Measurements from ENCODE around the gene COL18A1. TPM values are rescaled to one million over a fixed set of nuclear protein-coding genes. Genes with fewer than 3 reads are reported as not detected.

The COL18A1 gene
- total and polyA plus RNA-seq, 2 donors from 2014 or later: 150 to 316 TPM

DNA sequence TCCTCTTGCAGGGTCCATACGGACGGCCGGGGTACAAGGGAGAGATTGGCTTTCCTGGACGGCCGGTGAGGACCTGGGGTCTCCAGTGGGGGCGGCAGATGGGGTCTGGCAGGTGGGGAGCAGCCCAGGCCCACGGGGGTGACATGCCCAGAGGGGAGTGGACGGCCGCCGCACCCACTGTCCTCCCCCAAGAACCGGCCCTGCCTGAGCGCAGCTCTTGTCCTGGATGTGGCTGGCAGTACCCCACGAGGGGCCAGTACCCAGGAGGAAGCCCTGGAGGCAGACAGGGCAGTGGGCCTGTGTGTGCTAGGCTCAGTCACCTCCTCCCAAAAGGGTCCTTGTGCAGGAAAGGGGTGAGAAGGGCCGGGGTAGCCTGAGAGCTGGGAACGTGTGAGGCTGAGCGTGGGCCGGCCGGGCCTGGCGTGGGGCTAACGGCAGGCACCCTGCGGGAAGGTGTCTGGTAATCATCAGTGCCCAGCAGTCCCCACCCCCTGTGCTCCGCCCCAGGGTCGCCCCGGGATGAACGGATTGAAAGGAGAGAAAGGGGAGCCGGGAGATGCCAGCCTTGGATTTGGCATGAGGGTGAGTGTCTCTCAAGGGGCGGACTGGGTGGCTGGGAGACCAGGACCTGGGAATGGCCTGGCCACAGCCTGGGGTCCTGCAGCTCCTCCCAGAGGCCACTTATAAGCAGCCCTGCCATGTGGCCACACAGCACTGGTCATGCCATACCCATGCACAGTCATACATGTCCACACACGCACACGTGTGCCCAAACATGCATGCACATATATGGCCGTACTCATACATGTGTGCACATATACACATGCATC, 90.1 kb downstream of the COL18A1 start:
- intact Hi-C loops (cut with DNase I): no loop called here
- Histone ChIP-seq H3K9ac (ENCODE audit: low read length in 3 of 3) (no peak overlapping the region), H3K27me3 (ENCODE audit: control insufficient read depth, insufficient read depth, low read length) (no peaks in the 10 kb centered on the region), H3K36me3 (ENCODE audit: control insufficient read depth in 2 of 3, insufficient read depth in 3 of 3, low read length in 3 of 3) (peaks cover 4 to 27% (median 14%) of the 10 kb centered on the region in 3 donors), H3K9me3 (ENCODE audit: control insufficient read depth in 2 of 3, insufficient read depth in 1 of 3, low read length in 3 of 3) (no peaks in the 10 kb centered on the region), H3K4me3 (ENCODE audit: low read length in 3 of 3) (no peak overlapping the region), H3K4me1 (ENCODE audit: control insufficient read depth in 2 of 3, insufficient read depth in 2 of 3, low read depth in 1 of 3, low read length in 3 of 3) (no peaks in the 10 kb centered on the region), H3K27ac (ENCODE audit: low read depth in 2 of 2, low read length in 2 of 2) (no peak overlapping the region)
- peak in 1 of 5 donors; percentile 50 for DNase-seq
- TF ChIP-seq, protein P1, sequence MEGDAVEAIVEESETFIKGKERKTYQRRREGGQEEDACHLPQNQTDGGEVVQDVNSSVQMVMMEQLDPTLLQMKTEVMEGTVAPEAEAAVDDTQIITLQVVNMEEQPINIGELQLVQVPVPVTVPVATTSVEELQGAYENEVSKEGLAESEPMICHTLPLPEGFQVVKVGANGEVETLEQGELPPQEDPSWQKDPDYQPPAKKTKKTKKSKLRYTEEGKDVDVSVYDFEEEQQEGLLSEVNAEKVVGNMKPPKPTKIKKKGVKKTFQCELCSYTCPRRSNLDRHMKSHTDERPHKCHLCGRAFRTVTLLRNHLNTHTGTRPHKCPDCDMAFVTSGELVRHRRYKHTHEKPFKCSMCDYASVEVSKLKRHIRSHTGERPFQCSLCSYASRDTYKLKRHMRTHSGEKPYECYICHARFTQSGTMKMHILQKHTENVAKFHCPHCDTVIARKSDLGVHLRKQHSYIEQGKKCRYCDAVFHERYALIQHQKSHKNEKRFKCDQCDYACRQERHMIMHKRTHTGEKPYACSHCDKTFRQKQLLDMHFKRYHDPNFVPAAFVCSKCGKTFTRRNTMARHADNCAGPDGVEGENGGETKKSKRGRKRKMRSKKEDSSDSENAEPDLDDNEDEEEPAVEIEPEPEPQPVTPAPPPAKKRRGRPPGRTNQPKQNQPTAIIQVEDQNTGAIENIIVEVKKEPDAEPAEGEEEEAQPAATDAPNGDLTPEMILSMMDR (IDR thresholded peaks at IDR 0.05; ENCODE audit: borderline replicate concordance, extremely low read depth, insufficient read depth): no peak
- no peak for FAIRE-seq

DNA sequence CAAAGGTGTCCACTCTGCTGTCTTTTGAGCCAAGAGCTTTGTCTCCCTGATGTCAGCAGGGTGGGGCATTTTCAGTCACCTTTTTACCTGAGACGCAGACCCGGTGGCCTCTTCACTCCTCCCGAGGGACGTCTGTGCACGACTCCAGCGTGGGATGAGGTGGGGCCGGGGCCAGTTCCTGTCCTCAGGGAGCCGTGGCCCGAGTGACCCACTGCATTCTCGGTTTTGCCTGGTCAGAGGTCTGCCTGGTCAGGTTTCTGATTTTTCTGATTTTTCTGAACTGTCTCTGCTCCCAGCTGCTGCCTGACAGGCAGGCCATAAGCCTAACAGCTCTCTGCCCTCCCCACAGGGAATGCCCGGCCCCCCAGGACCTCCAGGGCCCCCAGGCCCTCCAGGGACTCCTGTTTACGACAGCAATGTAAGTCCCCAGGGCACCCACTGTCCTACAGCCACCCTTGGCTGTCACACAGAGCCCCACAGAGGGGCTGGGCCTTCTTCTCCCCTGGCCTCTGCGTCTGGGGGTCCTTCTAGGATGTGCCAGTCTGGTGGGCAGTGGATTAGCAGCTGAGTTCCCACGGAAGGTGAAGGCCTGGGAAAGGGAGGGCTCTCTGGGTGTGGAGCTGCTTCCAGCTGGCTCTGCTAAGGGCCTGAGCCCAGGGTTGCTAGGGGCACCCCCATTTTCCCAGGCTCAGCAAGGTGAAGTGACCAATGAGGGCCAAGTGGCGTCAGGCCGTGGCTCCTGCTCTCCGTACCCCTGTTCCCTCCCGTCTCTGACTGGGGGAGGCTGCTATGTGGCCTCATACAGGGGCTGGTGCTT, 91.4 kb downstream of the COL18A1 start:
- Histone ChIP-seq H3K4me1 (ENCODE audit: control insufficient read depth in 2 of 3, insufficient read depth in 2 of 3, low read depth in 1 of 3, low read length in 3 of 3) (no peaks in the 10 kb centered on the region), H3K36me3 (ENCODE audit: control insufficient read depth in 2 of 3, insufficient read depth in 3 of 3, low read length in 3 of 3) (peaks cover 4 to 27% (median 14%) of the 10 kb centered on the region in 3 donors), H3K27me3 (ENCODE audit: control insufficient read depth, insufficient read depth, low read length) (no peaks in the 10 kb centered on the region), H3K9ac (ENCODE audit: low read length in 3 of 3) (no peak overlapping the region), H3K4me3 (ENCODE audit: low read length in 3 of 3) (no peak overlapping the region), H3K9me3 (ENCODE audit: control insufficient read depth in 2 of 3, insufficient read depth in 1 of 3, low read length in 3 of 3) (no peaks in the 10 kb centered on the region), H3K27ac (ENCODE audit: low read depth in 2 of 2, low read length in 2 of 2) (no peak overlapping the region)
- intact Hi-C loops (cut with DNase I): no loop called here
- TF ChIP-seq, protein P1 (IDR thresholded peaks at IDR 0.05; ENCODE audit: borderline replicate concordance, extremely low read depth, insufficient read depth): no peak
- peak in 1 of 5 donors; percentile 54 for DNase-seq
- no peak for FAIRE-seq

DNA sequence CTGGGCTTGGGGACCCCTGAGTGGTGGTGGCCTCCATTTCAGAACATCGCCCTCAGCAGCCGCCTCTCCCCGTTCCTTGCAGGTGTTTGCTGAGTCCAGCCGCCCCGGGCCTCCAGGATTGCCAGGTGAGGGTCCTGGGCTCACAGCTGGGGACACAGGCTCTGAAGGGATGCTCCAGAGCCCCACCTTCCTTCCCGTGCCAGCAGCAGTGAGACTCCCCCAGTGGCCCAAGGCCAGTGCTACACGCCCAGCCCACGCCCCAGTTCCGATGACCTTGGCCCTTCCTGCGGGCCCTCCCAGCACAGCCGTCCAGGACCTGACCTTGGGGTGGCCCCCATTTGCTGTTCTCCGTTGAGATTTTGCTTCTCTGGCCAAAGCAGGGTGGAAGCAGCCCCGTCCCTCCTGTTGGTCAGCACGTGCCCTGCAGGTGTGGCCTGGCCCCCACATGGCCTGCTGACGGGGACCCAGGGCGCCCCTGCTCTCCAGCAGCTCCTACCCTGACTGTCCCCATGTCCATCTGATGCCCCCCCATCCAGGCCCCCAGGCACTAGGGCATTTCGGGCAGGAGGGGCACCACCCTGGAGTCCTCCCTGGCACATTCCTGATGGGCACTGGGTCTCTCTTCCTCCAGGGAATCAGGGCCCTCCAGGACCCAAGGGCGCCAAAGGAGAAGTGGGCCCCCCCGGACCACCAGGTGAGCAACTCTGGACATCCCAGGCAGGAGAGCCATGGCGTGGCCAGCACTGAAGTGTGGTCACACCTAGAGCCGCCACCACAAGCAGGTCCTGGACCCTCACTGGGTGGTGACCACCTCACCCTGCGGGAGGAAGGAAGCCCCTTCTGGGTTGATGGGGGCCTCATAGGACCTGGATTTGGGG, 92.2 kb downstream of the COL18A1 start:
- no peak overlapping the region for H3K4me3 ChIP-seq (ENCODE audit: low read length in 3 of 3)
- H3K4me1 ChIP-seq (ENCODE audit: control insufficient read depth in 2 of 3, insufficient read depth in 2 of 3, low read depth in 1 of 3, low read length in 3 of 3): no peaks in the 10 kb centered on the region
- H3K9ac ChIP-seq (ENCODE audit: low read length in 3 of 3): no peak overlapping the region
- H3K27me3 ChIP-seq (ENCODE audit: control insufficient read depth, insufficient read depth, low read length): no peaks in the 10 kb centered on the region
- peaks cover 4 to 27% (median 14%) of the 10 kb centered on the region in 3 donors for H3K36me3 ChIP-seq (ENCODE audit: control insufficient read depth in 2 of 3, insufficient read depth in 3 of 3, low read length in 3 of 3)
- FAIRE-seq (no peak), DNase-seq (peak in 2 of 5 donors; percentile 35 to 73)
- TF ChIP-seq, protein P1 (IDR thresholded peaks at IDR 0.05; ENCODE audit: borderline replicate concordance, extremely low read depth, insufficient read depth): no peak
- H3K27ac ChIP-seq (ENCODE audit: low read depth in 2 of 2, low read length in 2 of 2): no peak overlapping the region
- intact Hi-C loops (cut with DNase I): no loop called here
- no peaks in the 10 kb centered on the region for H3K9me3 ChIP-seq (ENCODE audit: control insufficient read depth in 2 of 3, insufficient read depth in 1 of 3, low read length in 3 of 3)

Measured in kidney (tissue), 14 donors.